ENCODE results near the gene KLK7.

DNA sequence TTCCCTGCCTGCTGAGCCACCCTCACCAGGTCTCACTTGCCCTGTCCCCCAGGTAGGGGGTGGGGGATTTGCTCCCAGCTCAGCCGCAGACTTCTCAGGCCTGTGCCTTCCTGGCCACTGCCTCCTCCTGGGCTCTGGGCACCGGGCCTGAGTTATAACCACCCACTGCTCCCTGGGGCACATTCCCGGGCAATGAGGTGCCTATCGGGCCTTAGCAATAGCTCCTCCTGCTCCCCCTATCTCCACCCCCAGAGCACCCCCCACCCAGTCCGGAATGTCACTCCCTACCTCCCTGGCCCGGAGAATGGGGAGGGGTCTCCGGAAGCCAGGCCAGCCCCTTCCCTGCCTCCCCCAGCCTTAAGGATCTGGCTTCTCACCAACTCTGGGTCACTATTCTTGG is 30.8 kb downstream of the KLK7 start, which contains the start of gene KLK5:
- TF ChIP-seq, protein P1, sequence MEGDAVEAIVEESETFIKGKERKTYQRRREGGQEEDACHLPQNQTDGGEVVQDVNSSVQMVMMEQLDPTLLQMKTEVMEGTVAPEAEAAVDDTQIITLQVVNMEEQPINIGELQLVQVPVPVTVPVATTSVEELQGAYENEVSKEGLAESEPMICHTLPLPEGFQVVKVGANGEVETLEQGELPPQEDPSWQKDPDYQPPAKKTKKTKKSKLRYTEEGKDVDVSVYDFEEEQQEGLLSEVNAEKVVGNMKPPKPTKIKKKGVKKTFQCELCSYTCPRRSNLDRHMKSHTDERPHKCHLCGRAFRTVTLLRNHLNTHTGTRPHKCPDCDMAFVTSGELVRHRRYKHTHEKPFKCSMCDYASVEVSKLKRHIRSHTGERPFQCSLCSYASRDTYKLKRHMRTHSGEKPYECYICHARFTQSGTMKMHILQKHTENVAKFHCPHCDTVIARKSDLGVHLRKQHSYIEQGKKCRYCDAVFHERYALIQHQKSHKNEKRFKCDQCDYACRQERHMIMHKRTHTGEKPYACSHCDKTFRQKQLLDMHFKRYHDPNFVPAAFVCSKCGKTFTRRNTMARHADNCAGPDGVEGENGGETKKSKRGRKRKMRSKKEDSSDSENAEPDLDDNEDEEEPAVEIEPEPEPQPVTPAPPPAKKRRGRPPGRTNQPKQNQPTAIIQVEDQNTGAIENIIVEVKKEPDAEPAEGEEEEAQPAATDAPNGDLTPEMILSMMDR (IDR thresholded peaks at IDR 0.05) = no peak
- no peak for TF ChIP-seq POLR2A (IDR thresholded peaks at IDR 0.05)
